ENCODE measurements around the gene NATD1. TPM values are rescaled to one million over a fixed set of nuclear protein-coding genes. Genes with fewer than 3 reads are reported as not detected.

NATD1 gene, protein sequence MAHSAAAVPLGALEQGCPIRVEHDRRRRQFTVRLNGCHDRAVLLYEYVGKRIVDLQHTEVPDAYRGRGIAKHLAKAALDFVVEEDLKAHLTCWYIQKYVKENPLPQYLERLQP
- polyA plus RNA-seq = 6.9 TPM
- long read RNA-seq, donor 1, full-length matches to known transcripts = 1 of 1 reads
- long read RNA-seq, donor 1, partial matches to known transcripts = 0 of 1 reads
- long read RNA-seq, donor 1, other reads (novel, unspliced or antisense) = 0 of 1 reads
- long read RNA-seq, donor 2, full-length matches to known transcripts = 6 of 6 reads
- long read RNA-seq, donor 2, partial matches to known transcripts = 0 of 6 reads
- long read RNA-seq, donor 2, other reads (novel, unspliced or antisense) = 0 of 6 reads
- long read RNA-seq, donor 3 = 0 reads
- long read RNA-seq, donor 4 = 0 reads
- long read RNA-seq, donor 5 = 0 reads
- long read RNA-seq, donor 6, full-length matches to known transcripts = 3 of 3 reads
- long read RNA-seq, donor 6, partial matches to known transcripts = 0 of 3 reads
- long read RNA-seq, donor 6, other reads (novel, unspliced or antisense) = 0 of 3 reads
- long read RNA-seq, donor 7, full-length matches to known transcripts = 1 of 1 reads
- long read RNA-seq, donor 7, partial matches to known transcripts = 0 of 1 reads
- long read RNA-seq, donor 7, other reads (novel, unspliced or antisense) = 0 of 1 reads
- long read RNA-seq, donor 8, full-length matches to known transcripts = 3 of 3 reads
- long read RNA-seq, donor 8, partial matches to known transcripts = 0 of 3 reads
- long read RNA-seq, donor 8, other reads (novel, unspliced or antisense) = 0 of 3 reads
- long read RNA-seq, donor 9, full-length matches to known transcripts = 2 of 2 reads
- long read RNA-seq, donor 9, partial matches to known transcripts = 0 of 2 reads
- long read RNA-seq, donor 9, other reads (novel, unspliced or antisense) = 0 of 2 reads
- long read RNA-seq, donor 10, full-length matches to known transcripts = 4 of 4 reads
- long read RNA-seq, donor 10, partial matches to known transcripts = 0 of 4 reads
- long read RNA-seq, donor 10, other reads (novel, unspliced or antisense) = 0 of 4 reads
- long read RNA-seq, donor 11, full-length matches to known transcripts = 2 of 2 reads
- long read RNA-seq, donor 11, partial matches to known transcripts = 0 of 2 reads
- long read RNA-seq, donor 11, other reads (novel, unspliced or antisense) = 0 of 2 reads

DNA sequence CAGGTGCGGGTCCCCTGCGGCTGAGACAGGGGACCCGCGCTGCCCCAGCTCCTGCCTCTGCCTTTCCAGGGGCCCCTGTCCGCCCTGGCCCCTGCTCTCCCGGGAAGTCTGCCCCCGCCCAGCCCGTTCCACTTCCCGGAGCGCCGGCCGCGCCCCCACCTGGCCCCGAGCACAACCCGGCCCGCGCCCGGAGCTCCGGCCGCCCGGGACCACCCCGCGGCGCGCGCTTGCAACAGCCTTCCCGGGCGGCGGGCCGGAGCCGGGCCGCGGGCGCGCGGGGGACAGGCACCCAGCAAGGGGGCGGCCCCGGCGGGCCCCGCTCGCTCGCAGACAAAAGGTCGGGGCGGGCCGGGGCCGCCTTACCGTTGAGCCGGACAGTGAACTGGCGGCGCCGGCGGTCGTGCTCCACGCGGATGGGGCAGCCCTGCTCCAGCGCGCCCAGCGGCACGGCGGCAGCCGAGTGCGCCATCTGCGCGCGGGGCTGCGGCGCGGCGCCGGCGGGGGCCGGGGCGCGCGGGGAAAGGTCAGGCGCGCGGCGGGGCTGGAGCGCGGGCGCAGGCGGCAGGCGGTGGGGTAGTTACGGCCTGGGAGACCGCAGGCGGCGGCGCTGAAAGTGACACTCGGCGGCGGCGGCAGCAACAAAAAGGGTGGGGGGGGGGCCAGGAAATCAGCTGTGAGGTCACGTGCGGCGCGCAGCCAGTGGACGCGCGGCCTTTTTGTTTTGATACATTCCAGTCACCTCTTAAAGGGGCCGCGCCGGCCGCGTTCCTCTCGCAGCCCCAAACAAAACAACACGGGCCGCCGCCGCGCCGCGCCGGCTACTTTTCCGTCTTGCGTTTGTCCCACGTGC is at the start of gene NATD1:
TSS of gene NATD1 (minus strand) at position 615 of the 850 bp plus-strand sequence. CDS start at position 469, 146 bp downstream.
- H3K27me3 ChIP-seq (ENCODE audit: control insufficient read depth, insufficient read depth, low read length) = no peaks in the 10 kb centered on the region
- no CpG with 5 or more reads among the region's 117 CpGs for WGBS (ENCODE audit: insufficient coverage, low lambda C conversion rate)
- H3K9me3 ChIP-seq (ENCODE audit: control insufficient read depth, low read depth, low read length) = no peaks in the 10 kb centered on the region
- H3K27ac ChIP-seq (ENCODE audit: low read length) = no peak within 1 kb of the TSS
- H3K4me3 ChIP-seq (ENCODE audit: low read length) = peak within 1 kb of the TSS; percentile 44
- DNase-seq = peak; percentile 77 to 84
- H3K36me3 ChIP-seq (ENCODE audit: control insufficient read depth, insufficient read depth, low read length) = no peaks in the 10 kb centered on the region
- peaks cover 6% of the 10 kb centered on the region for H3K4me1 ChIP-seq (ENCODE audit: control insufficient read depth, insufficient read depth, low read length)

DNA sequence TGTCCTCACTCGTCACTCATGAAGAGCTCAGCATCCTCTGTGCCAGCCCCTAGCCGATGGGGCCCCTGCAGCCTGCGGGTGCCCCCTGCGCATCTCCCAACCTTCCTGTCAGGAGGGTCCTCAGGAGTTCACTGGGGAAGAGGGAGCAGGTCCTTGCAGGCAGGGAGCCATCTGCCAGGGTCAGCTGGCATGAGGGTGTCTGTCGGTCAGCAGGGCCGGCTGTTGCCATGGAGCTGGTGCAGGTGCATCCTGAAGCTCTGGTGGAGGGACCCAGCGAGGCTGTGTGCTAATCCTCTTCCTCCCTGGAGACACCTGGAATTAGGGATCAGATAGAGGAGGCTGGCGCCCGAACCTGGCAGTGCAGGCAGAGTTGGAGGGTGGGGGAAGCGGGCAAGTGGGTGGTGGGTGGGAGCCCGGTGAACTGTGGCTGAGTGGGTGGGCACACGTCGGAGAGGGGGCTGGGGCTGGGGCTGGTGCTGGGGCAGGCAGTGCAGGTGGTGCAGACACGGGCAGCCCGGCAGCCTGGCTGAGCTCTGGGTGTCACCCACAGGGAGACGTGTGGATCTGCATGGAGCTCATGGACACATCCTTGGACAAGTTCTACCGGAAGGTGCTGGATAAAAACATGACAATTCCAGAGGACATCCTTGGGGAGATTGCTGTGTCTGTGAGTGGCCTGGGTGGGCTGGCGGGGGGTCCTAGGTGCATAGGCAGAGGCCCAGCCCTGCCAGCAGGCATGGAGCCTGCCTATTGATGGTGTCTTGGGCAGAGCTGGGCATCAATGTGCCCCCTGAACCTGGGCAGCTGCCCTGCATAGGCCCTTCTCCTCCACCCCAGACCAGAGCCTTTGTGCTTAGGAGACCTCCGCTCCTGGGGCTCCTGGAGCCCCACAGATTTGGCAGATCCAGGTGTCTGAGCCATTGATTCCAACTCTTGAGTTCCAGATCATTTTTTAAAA is 48.7 kb upstream of the NATD1 start:
- no peaks in the 10 kb centered on the region for H3K4me1 ChIP-seq (ENCODE audit: control insufficient read depth, insufficient read depth, low read length)
- no peak overlapping the region for H3K4me3 ChIP-seq (ENCODE audit: low read length)
- DNase-seq = no peak
- no peak overlapping the region for H3K27ac ChIP-seq (ENCODE audit: low read length)
- no peaks in the 10 kb centered on the region for H3K27me3 ChIP-seq (ENCODE audit: control insufficient read depth, insufficient read depth, low read length)
- peaks cover 12% of the 10 kb centered on the region for H3K9me3 ChIP-seq (ENCODE audit: control insufficient read depth, low read depth, low read length)
- H3K36me3 ChIP-seq (ENCODE audit: control insufficient read depth, insufficient read depth, low read length) = peaks cover 57% of the 10 kb centered on the region
- 50% methylated on average over 1 of the region's 19 CpGs for WGBS (ENCODE audit: insufficient coverage, low lambda C conversion rate)

DNA sequence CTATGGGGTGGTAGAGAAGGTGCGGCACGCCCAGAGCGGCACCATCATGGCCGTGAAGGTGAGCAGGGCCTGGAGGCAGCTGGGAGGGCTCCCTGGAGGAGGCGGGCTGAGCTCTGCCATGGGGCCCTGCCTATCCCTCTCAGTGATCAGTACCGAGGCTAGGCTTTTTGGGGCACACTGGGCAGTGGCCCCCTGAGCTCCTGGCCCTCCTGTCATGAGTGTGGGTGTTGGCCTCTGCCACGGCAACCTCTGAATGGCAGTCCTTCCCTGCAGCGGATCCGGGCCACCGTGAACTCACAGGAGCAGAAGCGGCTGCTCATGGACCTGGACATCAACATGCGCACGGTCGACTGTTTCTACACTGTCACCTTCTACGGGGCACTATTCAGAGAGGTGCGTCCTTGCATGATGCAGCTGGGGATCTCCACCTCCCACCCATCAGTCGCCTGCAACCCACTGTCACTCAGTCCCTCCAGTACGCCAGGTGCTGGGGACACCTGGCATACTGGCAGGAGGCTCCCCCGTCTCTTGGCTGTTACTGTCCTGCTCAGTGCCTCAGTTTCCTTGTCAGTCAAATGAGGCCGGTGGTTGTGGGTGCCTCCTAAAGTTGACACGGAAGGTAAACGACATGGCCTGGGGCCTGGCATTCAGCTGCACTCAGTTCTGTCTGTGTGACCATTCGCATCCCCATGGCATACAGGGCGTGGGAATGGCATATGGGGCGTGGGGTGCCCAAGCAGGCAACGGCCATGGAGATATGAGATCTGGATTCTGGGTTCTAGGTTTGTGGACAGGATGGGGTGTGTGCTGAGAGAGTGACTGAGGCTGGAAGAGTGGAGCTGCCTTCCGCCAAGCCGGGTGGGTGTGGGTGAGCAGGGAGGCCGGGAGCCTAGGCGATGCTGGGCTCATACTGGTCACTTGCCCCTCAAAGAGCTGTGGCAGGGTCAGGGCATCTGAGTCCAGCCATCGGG is 47.7 kb upstream of the NATD1 start:
- H3K27ac ChIP-seq (ENCODE audit: low read length) = no peak overlapping the region
- no CpG with 5 or more reads among the region's 31 CpGs for WGBS (ENCODE audit: insufficient coverage, low lambda C conversion rate)
- peaks cover 57% of the 10 kb centered on the region for H3K36me3 ChIP-seq (ENCODE audit: control insufficient read depth, insufficient read depth, low read length)
- no peaks in the 10 kb centered on the region for H3K4me1 ChIP-seq (ENCODE audit: control insufficient read depth, insufficient read depth, low read length)
- H3K27me3 ChIP-seq (ENCODE audit: control insufficient read depth, insufficient read depth, low read length) = no peaks in the 10 kb centered on the region
- H3K4me3 ChIP-seq (ENCODE audit: low read length) = no peak overlapping the region
- DNase-seq = no peak
- H3K9me3 ChIP-seq (ENCODE audit: control insufficient read depth, low read depth, low read length) = peaks cover 14% of the 10 kb centered on the region

DNA sequence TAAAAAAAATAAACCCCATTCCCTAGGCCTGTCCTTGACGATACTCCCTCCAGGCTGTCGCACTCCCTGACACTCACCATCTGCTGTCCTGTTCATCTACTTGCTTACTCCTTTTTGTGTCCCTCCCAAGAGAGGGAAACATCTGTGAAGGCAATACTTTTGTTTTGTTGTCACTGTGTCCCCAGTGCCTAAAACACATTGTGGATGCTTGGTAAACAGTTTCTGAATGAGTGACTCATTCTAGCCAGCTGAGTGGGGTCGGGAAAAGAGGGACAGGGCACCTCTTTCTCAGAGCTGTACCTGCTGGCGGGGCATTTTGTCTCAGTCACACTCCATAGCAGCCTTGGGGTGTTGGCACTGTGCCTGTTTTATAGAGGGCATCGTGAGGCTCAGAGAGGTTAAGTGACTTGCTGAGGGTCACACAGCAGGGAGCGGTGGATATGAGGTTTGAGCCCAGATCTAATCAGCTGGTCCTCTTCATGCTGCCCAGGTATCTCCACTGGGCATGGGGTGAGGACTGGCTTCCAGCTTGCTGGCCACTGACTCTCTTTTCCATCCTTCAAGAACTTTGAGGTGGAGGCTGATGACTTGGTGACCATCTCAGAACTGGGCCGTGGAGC is 46.9 kb upstream of the NATD1 start:
- Histone ChIP-seq H3K27ac (ENCODE audit: low read length) (no peak overlapping the region), H3K4me3 (ENCODE audit: low read length) (no peak overlapping the region), H3K9me3 (ENCODE audit: control insufficient read depth, low read depth, low read length) (peaks cover 18% of the 10 kb centered on the region), H3K27me3 (ENCODE audit: control insufficient read depth, insufficient read depth, low read length) (no peaks in the 10 kb centered on the region), H3K36me3 (ENCODE audit: control insufficient read depth, insufficient read depth, low read length) (peaks cover 56% of the 10 kb centered on the region), H3K4me1 (ENCODE audit: control insufficient read depth, insufficient read depth, low read length) (no peaks in the 10 kb centered on the region)
- 17% methylated on average over 2 of the region's 7 CpGs for WGBS (ENCODE audit: insufficient coverage, low lambda C conversion rate)
- DNase-seq = no peak

DNA sequence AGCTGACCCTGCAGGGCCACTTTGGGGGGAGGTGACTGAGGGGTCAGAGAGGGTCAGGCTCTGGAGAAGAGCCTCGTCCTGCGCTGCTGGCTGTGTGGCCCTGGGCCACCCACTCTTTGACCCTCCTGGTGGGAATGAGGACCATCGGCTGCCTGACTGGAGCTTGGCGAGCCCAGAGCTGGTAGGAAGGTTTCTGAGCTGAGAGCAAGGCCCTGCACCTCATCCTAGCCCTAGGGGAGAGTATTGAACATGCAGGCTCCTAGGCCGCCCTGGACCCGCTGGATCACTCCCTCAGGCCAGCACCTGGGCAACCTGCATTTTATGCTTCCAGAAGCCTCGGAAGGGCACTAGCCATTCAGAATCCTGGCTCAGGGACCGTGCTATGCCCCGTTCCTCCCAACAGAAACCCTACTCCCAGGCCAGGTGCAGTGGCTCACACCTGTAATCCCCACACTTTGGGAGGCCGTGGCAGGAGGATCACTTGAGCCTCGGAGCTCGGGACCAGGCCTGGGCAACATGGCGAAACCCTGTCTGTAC is 45.8 kb upstream of the NATD1 start:
- no peak overlapping the region for H3K4me3 ChIP-seq (ENCODE audit: low read length)
- H3K36me3 ChIP-seq (ENCODE audit: control insufficient read depth, insufficient read depth, low read length) = peaks cover 58% of the 10 kb centered on the region
- no peak for DNase-seq
- no peak overlapping the region for H3K27ac ChIP-seq (ENCODE audit: low read length)
- H3K9me3 ChIP-seq (ENCODE audit: control insufficient read depth, low read depth, low read length) = peaks cover 17% of the 10 kb centered on the region
- H3K4me1 ChIP-seq (ENCODE audit: control insufficient read depth, insufficient read depth, low read length) = no peaks in the 10 kb centered on the region
- H3K27me3 ChIP-seq (ENCODE audit: control insufficient read depth, insufficient read depth, low read length) = no peaks in the 10 kb centered on the region
- 30% methylated on average over 2 of the region's 13 CpGs for WGBS (ENCODE audit: insufficient coverage, low lambda C conversion rate)

DNA sequence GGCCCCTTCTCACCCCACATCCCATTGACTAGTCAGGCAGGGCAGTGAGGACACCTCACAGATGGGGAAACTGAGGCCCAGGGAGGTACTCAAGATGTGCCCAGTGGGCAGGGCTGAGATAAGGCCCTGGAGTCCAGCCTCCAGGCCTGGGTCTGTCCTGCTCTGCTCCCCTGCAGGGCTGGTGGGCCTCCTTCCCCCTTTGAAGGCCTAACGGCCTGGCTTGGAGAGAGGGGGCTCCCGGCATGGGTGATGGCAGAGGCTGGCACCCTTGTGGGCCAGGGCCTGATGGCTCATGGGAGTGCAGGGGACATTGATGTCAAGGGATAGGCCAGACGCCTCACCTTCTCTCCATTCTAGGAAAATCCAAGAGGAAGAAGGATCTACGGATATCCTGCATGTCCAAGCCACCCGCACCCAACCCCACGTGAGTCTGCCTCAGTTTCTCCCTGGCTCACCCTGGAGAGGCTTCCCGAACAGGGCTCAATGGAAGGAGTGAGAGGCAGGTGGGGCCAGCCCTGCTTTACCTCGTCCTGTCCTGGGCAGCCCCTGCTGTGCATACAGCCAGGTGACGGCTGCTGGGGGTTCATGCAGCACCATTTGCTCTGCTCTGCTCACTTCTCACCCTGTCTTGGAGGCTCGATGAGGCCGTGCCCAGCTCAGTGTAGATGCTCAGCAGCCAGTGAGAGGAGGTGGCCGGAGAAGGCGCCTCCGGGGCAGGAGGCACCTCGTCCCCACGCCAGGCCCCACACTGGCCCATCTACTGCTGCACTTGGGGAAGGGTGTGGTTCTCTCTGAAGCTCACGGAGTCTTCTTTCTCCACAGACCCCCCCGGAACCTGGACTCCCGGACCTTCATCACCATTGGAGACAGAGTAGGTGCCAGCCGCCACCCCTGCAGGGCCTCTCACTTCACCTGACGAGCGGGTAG is 45.1 kb upstream of the NATD1 start:
- Histone ChIP-seq H3K4me3 (ENCODE audit: low read length) (no peak overlapping the region), H3K27me3 (ENCODE audit: control insufficient read depth, insufficient read depth, low read length) (no peaks in the 10 kb centered on the region), H3K27ac (ENCODE audit: low read length) (no peak overlapping the region), H3K9me3 (ENCODE audit: control insufficient read depth, low read depth, low read length) (peaks cover 21% of the 10 kb centered on the region), H3K4me1 (ENCODE audit: control insufficient read depth, insufficient read depth, low read length) (no peaks in the 10 kb centered on the region), H3K36me3 (ENCODE audit: control insufficient read depth, insufficient read depth, low read length) (peaks cover 58% of the 10 kb centered on the region)
- DNase-seq = no peak
- WGBS (ENCODE audit: insufficient coverage, low lambda C conversion rate) = no CpG with 5 or more reads among the region's 22 CpGs

DNA sequence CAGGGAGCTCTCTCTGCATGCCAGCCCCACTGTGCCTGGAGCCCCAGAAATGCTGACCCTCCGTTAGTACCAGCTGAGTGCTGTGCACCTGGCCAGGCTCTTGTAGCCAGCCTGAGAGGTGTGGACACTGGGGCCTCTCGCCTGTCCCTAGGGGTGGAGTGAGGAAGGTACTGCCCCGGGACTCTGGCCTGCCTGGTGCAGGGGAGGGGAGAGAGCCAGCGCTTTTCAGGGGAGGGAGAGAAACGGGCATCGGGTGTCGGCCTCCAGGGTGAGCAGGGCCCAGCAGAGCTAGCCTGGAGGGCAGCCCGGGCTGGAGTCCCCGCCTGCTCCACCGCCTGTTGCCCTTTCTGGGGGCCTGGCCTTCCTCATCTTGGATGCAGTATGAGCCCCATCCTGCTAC is 44.4 kb upstream of the NATD1 start:
- H3K27ac ChIP-seq (ENCODE audit: low read length) = no peak overlapping the region
- H3K27me3 ChIP-seq (ENCODE audit: control insufficient read depth, insufficient read depth, low read length) = no peaks in the 10 kb centered on the region
- peaks cover 58% of the 10 kb centered on the region for H3K36me3 ChIP-seq (ENCODE audit: control insufficient read depth, insufficient read depth, low read length)
- WGBS (ENCODE audit: insufficient coverage, low lambda C conversion rate) = no CpG with 5 or more reads among the region's 10 CpGs
- no peak for DNase-seq
- H3K4me1 ChIP-seq (ENCODE audit: control insufficient read depth, insufficient read depth, low read length) = no peaks in the 10 kb centered on the region
- no peak overlapping the region for H3K4me3 ChIP-seq (ENCODE audit: low read length)
- peaks cover 26% of the 10 kb centered on the region for H3K9me3 ChIP-seq (ENCODE audit: control insufficient read depth, low read depth, low read length)

Data from large intestine (tissue), 12 donors.